Fibroblast of skin of left biceps (primary cell): ENCODE results near the gene DAPK1.
"Not testable (repeated sequence)": the region's sequence is repeated elsewhere in the genome, so short reads cannot be mapped to it uniquely, and the experiment has no call there.

ENCODE experiments used
- DNase-seq, 2 experiments: peaks; one replicate each; pipeline ENCODE4 v3.0.0-alpha.2; 2013; ENCODE audit warnings: low read depth in 2 of 2

Gene DAPK1

GRCh38 chr9:87543251-87543650 is 45.6 kb downstream of the DAPK1 start:
- no peak for DNase-seq

DNA sequence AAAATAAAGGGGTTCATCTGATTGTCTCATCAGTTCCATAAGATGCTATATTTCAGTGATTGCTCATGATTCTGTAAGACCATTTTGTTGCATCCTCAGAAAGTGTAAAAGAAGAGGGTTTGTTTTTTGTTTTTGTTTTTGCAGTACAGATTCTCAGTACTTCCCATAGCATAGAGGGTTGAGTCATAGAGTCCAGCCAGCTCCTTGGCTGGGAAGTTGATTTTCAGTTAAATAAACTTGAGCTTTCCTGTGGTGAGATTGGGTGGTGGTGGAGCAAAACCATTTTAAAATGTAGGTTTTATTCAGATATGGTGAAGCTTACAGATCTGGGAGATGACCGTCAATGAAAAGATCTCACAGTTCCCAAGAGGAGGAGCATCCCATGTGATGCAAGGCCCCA is 48.2 kb downstream of the DAPK1 start:
- DNase-seq = no peak

- DNase-seq = no peak
These were observed 49.0 kb downstream of the DAPK1 start for GRCh38 chr9:87546704-87547103.

DNA sequence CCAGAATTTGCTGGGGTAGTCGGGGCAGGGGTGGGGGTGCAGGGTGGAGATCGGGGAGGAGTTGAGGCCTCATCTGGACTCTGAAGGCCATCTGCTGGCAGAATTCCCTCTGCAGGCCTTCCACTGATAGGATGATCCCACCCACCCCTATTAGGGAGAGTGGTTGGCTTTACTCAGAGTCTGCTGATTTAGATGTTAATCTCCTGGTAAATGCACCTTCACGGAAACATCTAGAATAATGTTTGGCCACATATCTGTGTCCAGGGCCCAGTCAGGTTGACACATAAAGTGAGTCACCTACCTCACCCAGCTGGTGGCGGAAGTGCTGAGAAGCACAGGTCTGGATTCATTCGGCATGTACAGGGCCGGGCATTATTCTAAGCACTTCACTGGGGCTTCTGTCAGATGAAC is 50.0 kb downstream of the DAPK1 start:
- no peak for DNase-seq

DNA sequence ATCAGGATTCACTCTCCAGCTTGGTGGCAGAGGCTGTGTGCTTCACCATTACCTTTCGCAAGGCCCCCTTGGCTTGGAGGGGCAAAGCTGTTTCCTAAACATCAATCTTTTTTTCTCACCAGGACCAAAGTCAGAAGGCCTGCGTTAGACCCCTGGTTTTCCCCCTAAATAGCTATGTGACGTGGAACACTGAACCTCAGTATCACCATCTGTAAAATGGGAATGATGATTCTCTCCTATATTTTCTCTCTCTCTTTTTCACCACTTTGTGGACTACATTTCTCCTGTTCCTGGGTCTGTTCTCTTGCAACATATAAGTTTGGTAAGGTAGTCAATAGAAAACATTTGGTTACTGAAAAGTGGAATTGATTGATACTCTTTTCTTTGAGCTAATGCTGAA is 50.5 kb downstream of the DAPK1 start:
- DNase-seq = no peak

DNA sequence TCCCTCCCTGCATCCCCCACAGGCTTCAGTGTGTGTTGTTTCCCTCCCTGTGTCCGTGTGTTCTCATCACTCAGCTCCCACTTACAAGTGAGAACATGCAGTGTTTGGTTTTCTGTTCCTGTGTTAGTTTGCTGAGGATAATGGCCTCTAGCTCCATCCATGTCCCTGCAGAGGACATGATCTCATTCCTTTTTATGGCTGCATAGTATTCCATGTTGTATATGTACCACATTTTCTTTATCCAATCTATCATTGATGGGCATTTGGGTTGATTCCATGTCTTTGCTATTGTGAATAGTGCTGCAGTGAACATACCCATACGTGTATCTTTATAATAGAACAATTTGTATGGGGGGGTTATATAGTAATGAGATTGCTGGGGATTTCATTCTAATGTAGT is 51.4 kb downstream of the DAPK1 start:
- not testable (repeated sequence) for DNase-seq

DNA sequence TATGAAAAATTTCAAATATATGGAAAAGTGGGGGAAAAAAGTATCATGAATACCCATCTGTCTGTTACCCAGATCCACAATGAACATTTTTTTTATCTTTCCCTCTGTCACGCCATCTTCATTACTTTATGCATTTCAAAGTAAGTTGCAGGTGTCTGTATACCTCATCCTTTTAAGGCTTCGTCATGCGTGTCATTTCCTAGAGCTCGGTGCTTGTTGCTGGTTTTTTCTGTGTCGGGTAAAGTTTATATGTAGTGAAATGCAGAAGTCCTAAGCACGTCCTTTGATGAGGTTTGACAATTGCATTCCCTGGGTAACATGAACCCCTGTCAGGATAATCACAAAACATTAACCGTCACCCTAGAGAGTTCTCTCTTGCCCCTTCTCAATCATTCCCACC is 52.1 kb downstream of the DAPK1 start:
- no peak for DNase-seq

GRCh38 chr9:87550253-87550954 is 52.7 kb downstream of the DAPK1 start:
- no peak for DNase-seq

GRCh38 chr9:87551772-87552217 is 54.1 kb downstream of the DAPK1 start:
- no peak for DNase-seq

DNA sequence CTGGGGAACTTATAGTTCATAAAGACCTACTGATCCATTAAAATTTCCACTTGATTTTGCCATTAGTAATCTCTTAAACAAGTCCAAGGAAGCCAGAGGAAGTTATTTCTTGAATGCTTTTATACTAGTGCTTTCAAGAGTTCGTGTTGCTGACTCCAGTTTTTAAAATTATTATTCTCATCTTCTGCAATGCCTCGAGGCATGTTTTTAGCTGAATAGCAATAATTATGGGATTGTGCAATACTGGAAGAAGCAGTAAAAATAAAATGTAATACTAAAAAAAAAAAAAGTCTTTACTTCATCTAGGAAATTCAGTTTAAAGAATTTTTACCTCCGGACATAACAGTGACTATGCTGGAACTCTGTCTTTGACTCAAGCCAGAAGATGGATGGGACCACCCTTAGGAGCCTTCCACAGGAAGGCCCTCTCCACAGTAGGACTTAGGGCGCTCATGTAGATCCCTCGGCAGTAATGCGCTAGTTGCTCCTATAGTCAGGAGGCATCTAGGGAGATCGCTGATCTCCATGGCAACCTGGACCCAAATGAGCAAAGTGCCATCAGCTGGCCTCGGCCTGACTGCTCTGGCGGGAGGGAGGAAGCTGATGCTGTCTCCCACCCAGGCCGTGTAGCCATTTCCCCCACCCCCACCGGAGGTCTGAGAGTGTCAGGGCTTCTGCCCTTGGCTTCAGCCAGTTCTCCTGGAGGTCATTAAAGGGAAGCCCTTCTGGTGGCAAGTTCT is 56.7 kb downstream of the DAPK1 start:
- DNase-seq = no peak

DNA sequence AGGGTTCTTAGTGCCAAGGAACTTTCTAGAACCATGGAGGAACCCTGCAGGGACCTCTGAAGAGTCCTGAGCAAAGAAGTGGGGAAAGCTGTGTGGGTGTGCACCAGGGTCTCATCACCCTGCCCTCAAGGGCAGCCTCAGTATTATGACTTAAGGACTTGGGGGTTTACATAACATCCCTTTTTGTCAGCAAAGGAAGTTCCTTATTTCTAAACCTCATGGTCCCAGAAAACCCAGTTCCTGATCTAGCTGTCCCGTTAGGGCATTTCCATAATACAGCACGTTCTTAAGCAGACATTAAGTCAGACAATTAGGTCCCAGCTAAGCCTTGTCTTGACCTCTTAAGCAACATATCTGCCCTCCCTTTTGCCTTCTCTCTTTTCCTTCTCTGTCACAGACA is 57.3 kb downstream of the DAPK1 start:
- no peak for DNase-seq

DNA sequence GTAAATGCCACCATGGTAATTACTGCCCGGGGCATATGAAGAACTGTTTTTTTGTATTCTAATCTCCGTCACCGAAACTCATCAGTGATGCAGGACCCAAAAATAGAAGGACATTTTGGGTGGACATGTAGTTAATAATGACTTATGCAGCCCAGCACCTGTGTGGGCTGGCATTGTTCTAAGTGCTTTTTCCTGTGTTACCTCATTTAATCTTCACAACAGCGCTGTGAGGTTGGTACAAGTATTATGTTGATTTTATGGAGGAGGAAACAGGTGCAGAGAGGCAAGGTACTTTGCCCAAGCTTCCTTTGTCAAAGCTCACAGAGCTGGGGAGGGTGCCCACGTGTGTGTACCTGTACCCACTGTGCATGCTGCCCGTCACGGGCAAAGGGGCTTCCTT is 58.4 kb downstream of the DAPK1 start:
- no peak for DNase-seq

DNA sequence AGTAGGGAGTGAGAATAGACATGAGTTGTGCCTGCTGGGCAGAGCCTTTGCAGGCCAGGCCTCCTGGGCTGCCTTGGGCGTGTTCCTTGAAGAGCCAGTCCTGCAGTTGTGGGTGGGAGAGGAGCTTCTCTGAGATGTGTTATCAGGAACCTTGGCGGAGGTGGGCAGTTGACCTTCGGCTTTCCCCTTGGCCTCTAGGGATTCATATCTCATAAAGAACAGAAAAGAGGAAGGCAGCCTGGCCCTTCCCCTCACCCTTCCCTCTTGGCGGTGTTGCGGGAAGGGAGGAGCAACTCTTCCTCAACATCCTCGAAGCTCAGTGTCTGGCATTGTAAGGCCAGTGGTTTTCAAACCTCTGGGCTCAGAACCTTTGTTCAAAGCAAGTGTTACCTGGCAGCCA is 59.2 kb downstream of the DAPK1 start:
- no peak for DNase-seq

DNA sequence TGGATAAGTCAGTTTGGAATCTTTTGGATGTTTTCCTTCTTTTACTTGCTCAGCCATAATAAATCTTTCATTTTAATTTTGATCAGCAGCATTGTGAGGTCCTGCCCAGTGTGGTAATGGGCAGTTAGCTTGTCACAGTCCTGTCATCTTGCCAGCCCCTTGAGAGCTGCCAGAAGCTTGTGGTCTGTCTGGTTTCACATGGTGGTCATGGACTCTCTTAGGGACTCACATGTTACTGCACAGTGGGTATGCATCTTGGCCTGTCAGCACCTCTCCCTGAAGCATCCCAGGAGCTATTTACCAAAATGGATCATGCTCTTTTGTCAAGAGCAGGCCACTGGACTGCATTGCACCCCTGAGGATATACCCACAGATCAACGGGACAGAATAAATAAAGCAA is 60.3 kb downstream of the DAPK1 start:
- DNase-seq = no peak

DNA sequence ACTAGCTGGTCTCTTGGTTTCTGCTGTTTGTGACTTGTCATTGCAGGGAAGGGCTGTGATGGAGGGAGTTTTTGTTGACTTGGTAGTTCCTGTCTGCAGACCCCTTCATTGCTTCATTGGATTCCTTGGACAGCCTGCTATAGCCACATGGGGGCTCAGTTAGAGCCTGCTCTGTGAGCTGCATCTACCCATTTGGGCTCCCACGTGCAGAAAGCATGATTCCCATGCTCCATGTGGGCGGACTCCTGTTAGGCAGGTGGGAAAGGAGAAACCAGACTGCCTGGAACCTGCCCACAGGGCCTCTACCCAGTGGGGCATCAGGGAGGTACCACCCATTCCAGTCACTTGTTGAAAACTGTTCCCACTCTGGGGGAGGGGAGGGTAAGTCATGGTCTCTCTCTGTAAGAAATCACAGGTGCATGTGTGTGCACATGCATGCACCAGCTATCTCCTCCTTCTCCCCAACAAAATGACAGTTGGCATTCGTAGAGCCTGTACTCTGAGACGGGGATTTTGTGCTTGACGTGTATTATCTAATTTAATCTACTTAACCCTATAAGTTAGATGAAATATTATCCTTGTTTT is 61.0 kb downstream of the DAPK1 start:
- no peak for DNase-seq

GRCh38 chr9:87562062-87562461 is 64.4 kb downstream of the DAPK1 start:
- DNase-seq = no peak

GRCh38 chr9:87562530-87563170 is 65.0 kb downstream of the DAPK1 start:
- DNase-seq = no peak

- DNase-seq = no peak
These were observed 66.4 kb downstream of the DAPK1 start for GRCh38 chr9:87564111-87564510.

- no peak for DNase-seq
These were observed 67.1 kb downstream of the DAPK1 start for GRCh38 chr9:87564791-87565241.

DNA sequence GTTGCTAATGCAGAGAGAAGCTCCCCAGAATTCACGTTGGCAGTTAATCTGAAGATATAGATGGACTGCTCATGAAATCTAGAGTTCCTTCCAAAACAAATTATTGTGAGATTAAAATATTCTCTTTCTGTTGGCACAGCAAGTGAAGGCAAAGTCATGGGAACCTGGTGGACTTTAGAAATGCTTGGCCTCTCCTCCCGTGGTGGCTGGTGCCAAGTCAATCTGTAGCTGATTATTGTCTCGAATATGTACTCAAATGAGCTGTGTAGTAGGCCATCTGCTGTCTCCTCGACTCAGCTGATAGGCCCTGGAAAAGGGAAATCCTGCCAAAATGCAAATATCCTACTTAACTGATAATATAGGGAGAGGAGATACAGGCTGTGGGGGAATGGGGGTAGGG is 69.3 kb downstream of the DAPK1 start:
- DNase-seq = no peak

DNA sequence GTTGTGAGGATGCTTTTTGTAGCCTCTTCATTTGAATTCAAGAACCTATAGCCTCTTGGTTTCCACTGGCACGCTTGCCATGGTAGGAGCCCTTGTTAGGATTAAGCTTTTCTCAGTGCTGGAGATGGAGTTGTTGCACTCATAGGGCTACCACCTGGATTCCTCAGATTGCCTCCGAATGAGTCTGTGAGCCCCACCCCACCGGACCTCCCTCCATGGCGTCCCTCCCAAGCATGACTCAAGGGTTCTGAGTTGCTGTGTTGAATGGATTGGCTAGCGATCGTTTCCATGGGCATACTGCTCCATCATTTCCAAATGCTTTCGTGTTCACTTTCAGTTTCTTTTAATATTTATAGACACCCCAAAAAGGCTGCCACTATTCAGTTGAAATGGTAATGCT is 69.9 kb downstream of the DAPK1 start:
- no peak for DNase-seq

- no peak for DNase-seq
These were observed 70.3 kb downstream of the DAPK1 start for GRCh38 chr9:87567983-87568382.

- no peak for DNase-seq
These were observed 70.7 kb downstream of the DAPK1 start for GRCh38 chr9:87568401-87568800.
